Heart right ventricle (tissue), 16 donors: Measurements from ENCODE around the gene EIF3M. TPM values are rescaled to one million over a fixed set of nuclear protein-coding genes. Genes with fewer than 3 reads are reported as not detected.
A peak's percentile ranks its signal among the peaks of the same experiment; 100 is the strongest.

Source experiments
- ATAC-seq, 8 donors: fragments of 200-7000 bp; cut with Tn5 transposase; one replicate each; pipeline ENCODE4 v1.9.1; 2020; ENCODE audit warnings: mild to moderate bottlenecking in 8 of 8, moderate library complexity in 8 of 8, moderate number of reproducible peaks in 1 of 8
- DNase-seq, 2 donors: peaks; one replicate each; pipeline ENCODE4 v3.0.0-alpha.2; 2020
- H3K27ac ChIP-seq, 10 donors: fragments of 200-600 bp; sonication (generic) in 2 of 10; one replicate each; pipeline versions ENCODE4 v1.5.0 to v1.8.0; 2020 to 2022; ENCODE audit warnings: mild to moderate bottlenecking in 3 of 10
- H3K27me3 ChIP-seq, 7 donors: fragments of 200-600 bp; one replicate each; pipeline ENCODE4 v1.8.0; 2021 to 2022; ENCODE audit warnings: mild to moderate bottlenecking in 2 of 7
- H3K36me3 ChIP-seq, 9 donors: fragments of 200-600 bp; sonication (generic) in 1 of 9; one replicate each; pipeline versions ENCODE4 v1.5.0 to v1.8.0; 2020 to 2022; ENCODE audit warnings: mild to moderate bottlenecking in 2 of 9
- H3K4me1 ChIP-seq, 9 donors: fragments of 200-600 bp; sonication (generic) in 1 of 9; one replicate each; pipeline versions ENCODE4 v1.5.0 to v1.8.0; 2020 to 2022; ENCODE audit warnings: mild to moderate bottlenecking in 4 of 9
- H3K4me3 ChIP-seq, 10 donors: fragments of 200-600 bp; sonication (generic) in 2 of 10; one replicate each; pipeline versions ENCODE4 v1.5.0 to v1.8.0; 2020 to 2022; ENCODE audit warnings: mild to moderate bottlenecking in 7 of 10, moderate library complexity in 2 of 10
- H3K9me3 ChIP-seq, 11 donors: fragments of 200-600 bp in 10 of 11; sonication (generic) in 2 of 11; one replicate each; pipeline versions ENCODE4 v1.5.0 to v1.8.0; 2013 to 2022; ENCODE audit warnings: mild to moderate bottlenecking in 2 of 11, control low read depth in 1 of 11, moderate library complexity in 1 of 11
- WGBS, 2 donors: extraction: QIAGEN DNeasy Blood & Tissue Kit; methylation state at CpG; one replicate each; pipeline ENCODE4 v1.1.7; 2013; ENCODE audit warnings: inconsistent platforms in 1 of 2; 5-methylcytosine and 5-hydroxymethylcytosine counted together
- intact Hi-C, 10 donors: fragments of 100-400 bp; cut with DNase I; formaldehyde crosslinking; loops; one replicate each; pipeline versions ENCODE4 v1.11.1 to v1.14.2; 2022
- polyA plus RNA-seq, 2 donors: library from polyadenylated mRNA; stranded (reverse); fragments of 200-250 nt; gene quantifications; one replicate each; pipeline ENCODE4 v1.2.3, GENCODE V29; 2013
- total RNA-seq, 10 donors: library from RNA; stranded (reverse); fragmentation: NEBNext Ultra II Directional in 3 of 10; extraction: Animal tissue kit (Norgen Biotek cat#: 25700) in 3 of 10; gene quantifications; one replicate each; pipeline versions ENCODE4 v1.2.1 to v1.2.4, GENCODE V29; 2021 to 2023
- TF ChIP-seq, protein P1 (sequence below), 9 donors: fragments of 200-600 bp; sonication (generic) in 2 of 9; IDR thresholded peaks; one replicate each; pipeline versions ENCODE4 v1.5.0 to v1.8.0; 2021 to 2022; ENCODE audit warnings: antibody characterized with exemption in 9 of 9, mild to moderate bottlenecking in 5 of 9, moderate library complexity in 1 of 9
- donor health status: Arrhythmogenic right ventricular cardiomyopathy.
- donor health status: ischemic (EF 13 %, LVEDD 7.1; RV severe dilation, severe dysfunction).
- donor health status: healthy with polysubstance abuse.
- donor health status: DM: no; HTN: yes; CAD: no.
- donor health status: DM: no; HTN: no; CAD: no.
- donor health status: ischemic (EF 25% LVEDD 6.9; RV normal size, moderate dysfunction).
- donor health status: ischemic (EF 25% LVEDD 5.7; RV mildly dilated, moderate dysfunction).
- donor health status: healthy.
- donor health status: DM: yes; HTN: yes; CAD: no.
- donor health status: Ischemic cardiomyopathy.
- donor health status: ischemic (EF 35%, LVEDD 5.7; RV mildly dilated, moderate dysfunction).
- donor health status: nonischemic (EF 11% LVEDD 7.7; RV severe dilation, severe dysfunction).
- donor health status: DM: yes; HTN: yes; CAD: no.
- donor health status: PGD.
- donor health status: ischemic (EF 29% LVEDD 5.4; RV normal size, mild dysfunction).
- donor health status: nonischemic (EF 23%, LVEDD 6.1; RV moderate dilation, normal function).

The EIF3M gene
- total and polyA plus RNA-seq, 12 donors, result 128 to 303 (median 162) TPM

DNA sequence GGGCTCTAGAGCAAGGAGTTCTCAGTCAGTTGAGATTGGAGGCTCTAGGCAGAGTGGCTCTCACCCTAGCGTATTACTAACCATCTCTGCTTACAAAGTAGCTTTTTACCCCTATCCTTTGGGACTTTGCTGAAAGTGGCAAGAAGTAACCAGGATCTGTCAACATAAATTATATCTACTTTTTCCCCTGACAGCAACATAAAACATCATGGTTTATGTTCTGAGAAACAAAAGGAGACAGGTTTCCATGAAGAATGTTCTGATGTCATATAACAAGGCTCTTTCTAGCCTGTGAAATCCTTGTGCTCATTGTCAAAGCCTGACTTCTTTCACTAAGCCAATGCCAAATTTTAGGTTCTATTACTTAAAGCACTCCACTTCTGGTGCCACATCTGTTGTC lies 7.2 kb upstream of the EIF3M start:
- TF ChIP-seq, protein P1, sequence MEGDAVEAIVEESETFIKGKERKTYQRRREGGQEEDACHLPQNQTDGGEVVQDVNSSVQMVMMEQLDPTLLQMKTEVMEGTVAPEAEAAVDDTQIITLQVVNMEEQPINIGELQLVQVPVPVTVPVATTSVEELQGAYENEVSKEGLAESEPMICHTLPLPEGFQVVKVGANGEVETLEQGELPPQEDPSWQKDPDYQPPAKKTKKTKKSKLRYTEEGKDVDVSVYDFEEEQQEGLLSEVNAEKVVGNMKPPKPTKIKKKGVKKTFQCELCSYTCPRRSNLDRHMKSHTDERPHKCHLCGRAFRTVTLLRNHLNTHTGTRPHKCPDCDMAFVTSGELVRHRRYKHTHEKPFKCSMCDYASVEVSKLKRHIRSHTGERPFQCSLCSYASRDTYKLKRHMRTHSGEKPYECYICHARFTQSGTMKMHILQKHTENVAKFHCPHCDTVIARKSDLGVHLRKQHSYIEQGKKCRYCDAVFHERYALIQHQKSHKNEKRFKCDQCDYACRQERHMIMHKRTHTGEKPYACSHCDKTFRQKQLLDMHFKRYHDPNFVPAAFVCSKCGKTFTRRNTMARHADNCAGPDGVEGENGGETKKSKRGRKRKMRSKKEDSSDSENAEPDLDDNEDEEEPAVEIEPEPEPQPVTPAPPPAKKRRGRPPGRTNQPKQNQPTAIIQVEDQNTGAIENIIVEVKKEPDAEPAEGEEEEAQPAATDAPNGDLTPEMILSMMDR (IDR thresholded peaks at IDR 0.05), result no peak
- H3K4me1 ChIP-seq, result no peaks in the 10 kb centered on the region
- WGBS, 2 donors, result 98 to 100% methylated on average over 1 of the region's 1 CpG
- peaks cover 0 to 21% (median 3%) of the 10 kb centered on the region in 7 donors for H3K27me3 ChIP-seq
- peaks cover 0 to 5% (median 0%) of the 10 kb centered on the region in 11 donors for H3K9me3 ChIP-seq
- no peak overlapping the region for H3K27ac ChIP-seq
- no peak overlapping the region for H3K4me3 ChIP-seq
- DNase-seq, result no peak
- no peak for ATAC-seq
- intact Hi-C loops, result loop anchor here in 1 of 10 donors (10.0 kb wide), 1 partner anchor 142 kb away; the partner anchor contains the start of gene WT1
- H3K36me3 ChIP-seq, result no peaks in the 10 kb centered on the region

DNA sequence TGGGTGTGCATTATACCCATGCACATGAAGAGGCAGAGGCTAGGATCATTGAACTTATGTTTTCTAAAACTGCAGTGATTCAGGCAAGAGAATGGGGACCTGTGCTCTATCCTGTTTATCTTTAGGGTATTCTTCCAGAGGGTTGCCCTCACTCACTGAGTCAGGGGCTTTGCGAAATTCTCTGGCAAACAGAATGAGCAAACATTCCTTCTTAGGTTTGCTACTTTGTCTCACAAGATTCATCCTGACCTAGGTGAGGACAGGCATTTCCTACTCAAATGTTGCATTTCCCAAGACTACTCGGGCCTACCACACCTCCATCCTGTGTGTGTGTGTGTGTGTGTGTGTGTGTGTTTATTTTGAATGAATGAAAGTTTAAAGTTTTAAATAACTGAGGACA lies 2.7 kb upstream of the EIF3M start:
- Histone ChIP-seq H3K9me3 (peaks cover 0 to 3% (median 0%) of the 10 kb centered on the region in 11 donors), H3K4me3 (no peak overlapping the region), H3K27me3 (peaks cover 0 to 21% (median 0%) of the 10 kb centered on the region in 7 donors), H3K27ac (no peak overlapping the region), H3K36me3 (no peaks in the 10 kb centered on the region), H3K4me1 (peaks cover 0 to 21% (median 15%) of the 10 kb centered on the region in 9 donors)
- intact Hi-C loops, result loop anchor here in 3 of 10 donors (5.0 to 10.0 kb wide), 3 partner anchors 144 to 196 kb away; partner anchors contain the start of gene WT1 (in 2 of the 3)
- TF ChIP-seq, protein P1 (IDR thresholded peaks at IDR 0.05), result no peak
- WGBS, 2 donors, result 55 to 72% methylated on average over 2 of the region's 2 CpGs
- DNase-seq (no peak), ATAC-seq (no peak)

DNA sequence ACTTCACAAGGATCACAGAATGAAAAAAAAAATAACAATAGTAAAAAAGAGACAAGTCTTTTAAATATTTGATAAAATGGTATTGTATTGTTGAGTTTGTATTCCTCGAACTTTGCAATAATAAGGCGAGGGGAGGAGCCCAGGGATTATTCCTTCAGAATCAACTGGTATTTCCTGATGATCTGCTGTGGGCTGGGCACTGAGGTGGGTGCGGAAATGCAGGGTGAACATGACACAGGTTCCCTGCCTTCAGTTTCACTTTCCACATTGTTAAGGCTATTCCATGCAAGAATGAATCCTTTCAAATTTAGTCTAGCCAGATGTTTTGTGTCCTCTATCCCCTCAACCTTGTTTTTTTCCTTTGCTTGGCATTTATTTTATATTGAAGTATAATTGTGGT lies 2.1 kb upstream of the EIF3M start:
- no peak overlapping the region for H3K27ac ChIP-seq
- no peaks in the 10 kb centered on the region for H3K36me3 ChIP-seq
- TF ChIP-seq, protein P1 (IDR thresholded peaks at IDR 0.05), result no peak
- H3K27me3 ChIP-seq, result peaks cover 0 to 21% (median 0%) of the 10 kb centered on the region in 7 donors
- no peak overlapping the region for H3K4me3 ChIP-seq
- peaks cover 0 to 27% (median 21%) of the 10 kb centered on the region in 9 donors for H3K4me1 ChIP-seq
- peaks cover 0 to 3% (median 0%) of the 10 kb centered on the region in 11 donors for H3K9me3 ChIP-seq
- intact Hi-C loops, result loop anchor here in 3 of 10 donors (5.0 to 10.0 kb wide), 3 partner anchors 144 to 197 kb away; partner anchors contain the start of gene WT1 (in 2 of the 3)
- WGBS, 2 donors, result 88 to 89% methylated on average over 3 of the region's 3 CpGs
- DNase-seq, result no peak
- ATAC-seq, result no peak

DNA sequence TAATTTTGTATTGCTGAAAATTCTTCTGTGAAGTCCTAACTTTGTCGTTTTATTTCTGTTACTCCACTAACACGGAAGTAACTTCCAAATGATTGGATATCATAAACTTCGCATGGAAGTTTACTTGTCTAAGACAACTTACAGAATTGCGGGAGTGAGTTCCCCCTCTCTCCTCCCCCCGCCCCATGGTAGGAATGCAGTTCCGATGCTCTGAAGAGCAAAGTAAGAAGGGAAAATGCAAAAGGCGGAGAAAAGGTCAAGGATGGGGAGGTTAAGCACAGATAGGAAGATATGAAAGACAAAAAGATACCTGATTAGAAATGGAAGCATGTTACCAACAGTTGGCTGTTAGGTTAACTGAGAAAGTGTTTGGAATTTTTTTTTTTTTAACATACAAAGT lies 1.3 kb downstream of the EIF3M start:
- TF ChIP-seq, protein P1 (IDR thresholded peaks at IDR 0.05), result no peak
- Histone ChIP-seq H3K4me3 (peak overlapping the region; percentile 56 to 98 (median 88)), H3K36me3 (peaks cover 0 to 28% (median 12%) of the 10 kb centered on the region in 9 donors), H3K27ac (no peak overlapping the region), H3K4me1 (peaks cover 0 to 52% (median 26%) of the 10 kb centered on the region in 9 donors), H3K27me3 (no peaks in the 10 kb centered on the region), H3K9me3 (peaks cover 0 to 3% (median 0%) of the 10 kb centered on the region in 11 donors)
- ATAC-seq (no peak), DNase-seq (no peak)
- intact Hi-C loops, result loop anchor here in 3 of 10 donors (5.0 to 10.0 kb wide), 3 partner anchors 148 to 200 kb away; partner anchors contain the start of gene WT1 (in 2 of the 3)
- 12 to 15% methylated on average over 7 of the region's 7 CpGs for WGBS, 2 donors
